HG03457 (cell line): ENCODE measurements around the gene PDX1.

ENCODE experiments used
- ATAC-seq: cut with Tn5 transposase; IDR thresholded peaks from one replicate; pipeline ENCODE4 v1.9.1; 2021; ENCODE audit warnings: moderate number of reproducible peaks; ENCODE audit not compliant: unreplicated experiment

PDX1 gene

GRCh38 chr13:27969082-27969865 lies 49.5 kb downstream of the PDX1 start, which contains the start of gene CDX2:
Gene CDX2, minus strand, starts transcription at chr13:27969315. Its CDS starts 309 bp downstream, at chr13:27969006.
- no peak for ATAC-seq

GRCh38 chr13:27969866-27970229 lies 50.0 kb downstream of the PDX1 start:
- ATAC-seq = no peak

GRCh38 chr13:27970382-27971235 lies 50.8 kb downstream of the PDX1 start:
- no peak for ATAC-seq

GRCh38 chr13:27971236-27971645 lies 51.4 kb downstream of the PDX1 start:
- no peak for ATAC-seq

- no peak for ATAC-seq
Observed at GRCh38 chr13:27971776-27972477, 52.1 kb downstream of the PDX1 start.

- ATAC-seq = no peak
Observed at GRCh38 chr13:27972478-27972820, 52.6 kb downstream of the PDX1 start.

GRCh38 chr13:27973291-27973690 lies 53.5 kb downstream of the PDX1 start:
- no peak for ATAC-seq

- ATAC-seq = no peak
Observed at GRCh38 chr13:27973961-27974662, 54.3 kb downstream of the PDX1 start.
